ENCODE measurements around the gene TBXAS1.

The TBXAS1 gene

GRCh38 chr7:139949629-139950028 is 120.6 kb downstream of the TBXAS1 start:
- DNase-seq (ENCODE audit: low read depth, low spot score) = no peak
- in situ Hi-C loops (cut with HindIII; ENCODE audit: low sequenced_read_pairs) = no loop called here
- no peak overlapping the region for H3K4me3 ChIP-seq (ENCODE audit: low read depth, low read length)
- TF ChIP-seq, protein P1, sequence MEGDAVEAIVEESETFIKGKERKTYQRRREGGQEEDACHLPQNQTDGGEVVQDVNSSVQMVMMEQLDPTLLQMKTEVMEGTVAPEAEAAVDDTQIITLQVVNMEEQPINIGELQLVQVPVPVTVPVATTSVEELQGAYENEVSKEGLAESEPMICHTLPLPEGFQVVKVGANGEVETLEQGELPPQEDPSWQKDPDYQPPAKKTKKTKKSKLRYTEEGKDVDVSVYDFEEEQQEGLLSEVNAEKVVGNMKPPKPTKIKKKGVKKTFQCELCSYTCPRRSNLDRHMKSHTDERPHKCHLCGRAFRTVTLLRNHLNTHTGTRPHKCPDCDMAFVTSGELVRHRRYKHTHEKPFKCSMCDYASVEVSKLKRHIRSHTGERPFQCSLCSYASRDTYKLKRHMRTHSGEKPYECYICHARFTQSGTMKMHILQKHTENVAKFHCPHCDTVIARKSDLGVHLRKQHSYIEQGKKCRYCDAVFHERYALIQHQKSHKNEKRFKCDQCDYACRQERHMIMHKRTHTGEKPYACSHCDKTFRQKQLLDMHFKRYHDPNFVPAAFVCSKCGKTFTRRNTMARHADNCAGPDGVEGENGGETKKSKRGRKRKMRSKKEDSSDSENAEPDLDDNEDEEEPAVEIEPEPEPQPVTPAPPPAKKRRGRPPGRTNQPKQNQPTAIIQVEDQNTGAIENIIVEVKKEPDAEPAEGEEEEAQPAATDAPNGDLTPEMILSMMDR (IDR thresholded peaks at IDR 0.05; ENCODE audit: low read depth, low read length) = no peak

DNA sequence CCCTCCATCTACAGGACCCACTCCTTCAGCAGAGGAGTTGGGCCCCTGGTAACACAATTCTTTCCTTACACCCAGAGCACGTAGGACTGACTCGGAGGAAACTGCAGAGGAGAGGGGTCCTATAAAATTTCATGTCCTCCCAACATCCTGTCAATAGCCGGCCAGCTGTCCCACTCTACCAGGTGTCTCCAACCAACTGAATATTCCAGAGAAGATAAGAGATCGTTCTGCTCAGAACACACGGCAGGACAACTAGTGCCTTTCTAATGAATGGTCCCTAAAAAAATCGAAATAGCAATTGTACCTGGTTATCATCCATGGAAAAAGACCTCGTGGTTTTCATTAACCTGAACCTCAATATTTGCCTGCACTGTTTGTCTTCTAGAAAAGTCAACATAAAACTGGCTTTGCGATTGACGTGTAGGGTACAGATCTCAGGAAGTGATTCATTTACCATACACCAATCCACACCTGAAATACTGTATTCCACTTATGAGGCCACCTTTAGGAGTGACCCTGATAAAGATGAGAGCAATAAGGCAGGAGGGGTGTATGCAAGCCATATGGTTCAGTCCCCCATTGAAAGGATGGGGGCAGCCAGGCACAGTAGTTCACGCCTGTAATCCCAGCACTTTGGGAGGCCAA is 121.9 kb downstream of the TBXAS1 start:
- in situ Hi-C loops (cut with HindIII; ENCODE audit: low sequenced_read_pairs) = no loop called here
- TF ChIP-seq, protein P1 (IDR thresholded peaks at IDR 0.05; ENCODE audit: low read depth, low read length) = no peak
- no peak for DNase-seq (ENCODE audit: low read depth, low spot score)
- H3K4me3 ChIP-seq (ENCODE audit: low read depth, low read length) = no peak overlapping the region

- no peak overlapping the region for H3K4me3 ChIP-seq (ENCODE audit: low read depth, low read length)
- in situ Hi-C loops (cut with HindIII; ENCODE audit: low sequenced_read_pairs) = no loop called here
- TF ChIP-seq, protein P1 (IDR thresholded peaks at IDR 0.05; ENCODE audit: low read depth, low read length) = no peak
- no peak for DNase-seq (ENCODE audit: low read depth, low spot score)
Observed at GRCh38 chr7:139953229-139953628, 124.2 kb downstream of the TBXAS1 start.

- TF ChIP-seq, protein P1 (IDR thresholded peaks at IDR 0.05; ENCODE audit: low read depth, low read length) = no peak
- no peak for DNase-seq (ENCODE audit: low read depth, low spot score)
- in situ Hi-C loops (cut with HindIII; ENCODE audit: low sequenced_read_pairs) = no loop called here
- no peak overlapping the region for H3K4me3 ChIP-seq (ENCODE audit: low read depth, low read length)
Observed at GRCh38 chr7:139955109-139955820, 126.2 kb downstream of the TBXAS1 start.

GRCh38 chr7:139958599-139959284 is 129.7 kb downstream of the TBXAS1 start:
- in situ Hi-C loops (cut with HindIII; ENCODE audit: low sequenced_read_pairs) = no loop called here
- TF ChIP-seq, protein P1 (IDR thresholded peaks at IDR 0.05; ENCODE audit: low read depth, low read length) = no peak
- DNase-seq (ENCODE audit: low read depth, low spot score) = peak; percentile 63
- H3K4me3 ChIP-seq (ENCODE audit: low read depth, low read length) = no peak overlapping the region

DNA sequence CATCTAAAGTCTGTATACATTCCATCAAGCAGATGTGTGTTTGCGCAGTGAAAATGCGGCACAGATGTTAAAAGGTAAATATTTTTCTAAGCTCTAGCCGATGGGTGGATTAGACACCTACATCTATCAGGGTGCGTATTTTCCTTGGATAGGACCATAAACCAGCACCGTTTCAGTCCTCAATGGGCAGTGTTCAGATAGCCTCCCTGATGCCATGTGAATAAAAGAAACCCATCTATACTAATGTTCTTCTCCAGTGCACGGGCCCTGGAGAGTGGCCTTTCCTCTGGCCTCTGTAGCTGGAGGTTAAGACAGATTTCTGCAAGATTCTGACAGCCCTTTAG is 130.2 kb downstream of the TBXAS1 start:
- TF ChIP-seq, protein P1 (IDR thresholded peaks at IDR 0.05; ENCODE audit: low read depth, low read length) = no peak
- in situ Hi-C loops (cut with HindIII; ENCODE audit: low sequenced_read_pairs) = no loop called here
- H3K4me3 ChIP-seq (ENCODE audit: low read depth, low read length) = no peak overlapping the region
- DNase-seq (ENCODE audit: low read depth, low spot score) = no peak

Data from astrocyte of the spinal cord (primary cell).